ENCODE results near the gene PLD5.

The PLD5 gene

DNA sequence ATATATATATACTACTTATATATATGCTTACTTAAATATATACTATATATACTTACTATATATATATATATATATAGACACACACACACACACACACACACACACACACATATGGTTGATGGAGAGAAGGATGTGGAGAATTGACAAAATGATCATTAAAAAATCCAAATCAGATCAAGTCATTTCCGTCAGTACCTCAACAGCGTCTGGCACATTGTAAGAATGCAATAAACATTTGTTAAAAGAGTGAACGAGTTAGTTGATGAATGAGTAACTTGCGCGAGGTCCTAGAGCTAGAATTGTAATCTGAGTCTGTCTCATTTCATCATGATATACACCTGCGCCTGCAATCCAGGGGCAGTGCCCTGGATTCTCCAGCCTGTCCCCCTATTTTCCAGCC is 282.6 kb downstream of the PLD5 start:
- Histone ChIP-seq H3F3A (ENCODE audit: insufficient read depth, low read length) (no peaks in the 10 kb centered on the region), H4K20me1 (ENCODE audit: insufficient read depth, low read length) (no peaks in the 10 kb centered on the region), H3K9me2 (ENCODE audit: low read depth, low read length) (no peaks in the 10 kb centered on the region), H3K9ac (ENCODE audit: low read length) (no peak overlapping the region), H3K79me2 (ENCODE audit: insufficient read depth, low read length) (no peaks in the 10 kb centered on the region), H3K27me3 (ENCODE audit: insufficient read depth, low read length) (no peaks in the 10 kb centered on the region), H3K4me2 (ENCODE audit: low read length) (no peak overlapping the region), H3K4me1 (ENCODE audit: insufficient read depth, low read length, severe bottlenecking) (no peaks in the 10 kb centered on the region), H3K4me3 (ENCODE audit: low read depth, low read length, poor library complexity, severe bottlenecking) (no peak overlapping the region), H3K36me3 (ENCODE audit: insufficient read depth, low read length) (no peaks in the 10 kb centered on the region), H2AFZ (ENCODE audit: low read length) (no peak overlapping the region), H3K27ac (ENCODE audit: low read depth, low read length, poor library complexity, severe bottlenecking) (no peak overlapping the region), H3K9me3 (ENCODE audit: low read length) (no peaks in the 10 kb centered on the region)
- TF ChIP-seq CTCF (IDR thresholded peaks at IDR 0.05; ENCODE audit: low read length) (no peak), EZH2 (IDR thresholded peaks at IDR 0.05; ENCODE audit: borderline replicate concordance, low read length) (no peak)

DNA sequence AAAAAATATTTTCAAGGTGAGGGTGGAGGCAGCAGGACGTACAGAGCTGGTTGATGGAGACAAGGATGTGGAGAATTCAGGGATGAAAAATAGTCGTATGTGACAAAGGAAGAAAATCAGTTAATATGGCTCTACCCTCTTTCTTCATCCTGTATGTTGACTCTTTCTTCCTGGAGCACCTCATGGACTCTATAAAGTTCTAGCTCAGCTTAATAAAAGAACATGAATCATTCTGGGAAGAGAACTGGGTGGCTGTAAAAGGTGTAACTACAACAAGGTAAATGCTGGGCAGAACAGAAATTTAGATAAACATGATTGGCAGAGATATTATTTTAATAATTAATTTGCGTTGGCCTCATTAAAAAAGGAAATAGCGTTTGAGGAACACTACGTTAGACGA is 283.8 kb downstream of the PLD5 start:
- TF ChIP-seq EZH2 (IDR thresholded peaks at IDR 0.05; ENCODE audit: borderline replicate concordance, low read length) = no peak
- TF ChIP-seq CTCF (IDR thresholded peaks at IDR 0.05; ENCODE audit: low read length) = no peak
- Histone ChIP-seq H3K27me3 (ENCODE audit: insufficient read depth, low read length) (no peaks in the 10 kb centered on the region), H3K4me2 (ENCODE audit: low read length) (no peak overlapping the region), H2AFZ (ENCODE audit: low read length) (no peak overlapping the region), H3K9ac (ENCODE audit: low read length) (no peak overlapping the region), H3F3A (ENCODE audit: insufficient read depth, low read length) (no peaks in the 10 kb centered on the region), H3K4me3 (ENCODE audit: low read depth, low read length, poor library complexity, severe bottlenecking) (no peak overlapping the region), H3K27ac (ENCODE audit: low read depth, low read length, poor library complexity, severe bottlenecking) (no peak overlapping the region), H3K4me1 (ENCODE audit: insufficient read depth, low read length, severe bottlenecking) (no peaks in the 10 kb centered on the region), H3K79me2 (ENCODE audit: insufficient read depth, low read length) (no peaks in the 10 kb centered on the region), H3K36me3 (ENCODE audit: insufficient read depth, low read length) (no peaks in the 10 kb centered on the region), H3K9me2 (ENCODE audit: low read depth, low read length) (no peaks in the 10 kb centered on the region), H4K20me1 (ENCODE audit: insufficient read depth, low read length) (no peaks in the 10 kb centered on the region), H3K9me3 (ENCODE audit: low read length) (no peaks in the 10 kb centered on the region)

DNA sequence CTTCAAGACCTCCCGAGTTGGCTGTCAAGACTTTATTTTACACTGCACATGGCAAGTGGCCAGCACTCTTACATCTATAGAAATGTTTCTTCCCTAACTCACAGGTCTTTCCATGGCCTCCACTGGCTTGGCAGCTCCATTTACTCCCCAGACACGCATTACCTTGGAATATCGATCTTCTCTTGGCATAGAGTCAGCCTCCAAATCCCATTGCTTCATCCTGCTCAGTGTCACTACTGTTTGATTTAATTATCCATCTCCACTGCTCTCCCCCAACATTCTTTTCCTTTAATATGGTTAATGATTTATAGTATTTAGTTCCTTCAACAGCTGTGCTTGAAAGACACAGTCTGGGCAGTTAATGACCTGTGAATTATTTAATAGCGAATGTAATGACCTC is 284.4 kb downstream of the PLD5 start:
- Histone ChIP-seq H3K9ac (ENCODE audit: low read length) (no peak overlapping the region), H2AFZ (ENCODE audit: low read length) (no peak overlapping the region), H3K4me1 (ENCODE audit: insufficient read depth, low read length, severe bottlenecking) (no peaks in the 10 kb centered on the region), H3F3A (ENCODE audit: insufficient read depth, low read length) (no peaks in the 10 kb centered on the region), H3K4me3 (ENCODE audit: low read depth, low read length, poor library complexity, severe bottlenecking) (no peak overlapping the region), H3K9me2 (ENCODE audit: low read depth, low read length) (no peaks in the 10 kb centered on the region), H3K9me3 (ENCODE audit: low read length) (no peaks in the 10 kb centered on the region), H3K4me2 (ENCODE audit: low read length) (no peak overlapping the region), H3K27me3 (ENCODE audit: insufficient read depth, low read length) (no peaks in the 10 kb centered on the region), H3K36me3 (ENCODE audit: insufficient read depth, low read length) (no peaks in the 10 kb centered on the region), H3K27ac (ENCODE audit: low read depth, low read length, poor library complexity, severe bottlenecking) (no peak overlapping the region), H4K20me1 (ENCODE audit: insufficient read depth, low read length) (no peaks in the 10 kb centered on the region), H3K79me2 (ENCODE audit: insufficient read depth, low read length) (no peaks in the 10 kb centered on the region)
- TF ChIP-seq EZH2 (IDR thresholded peaks at IDR 0.05; ENCODE audit: borderline replicate concordance, low read length) (no peak), CTCF (IDR thresholded peaks at IDR 0.05; ENCODE audit: low read length) (no peak)

Data from OCI-LY1 (cell line).